B cell (primary cell): Measurements from ENCODE around the gene EML3. TPM values are rescaled to one million over a fixed set of nuclear protein-coding genes. Genes with fewer than 3 reads are reported as not detected.

Experiments
- ATAC-seq: fragments of 200-7000 bp; cut with Tn5 transposase; one replicate; pipeline ENCODE4 v1.10.0; 2021; ENCODE audit warnings: low read depth, mild to moderate bottlenecking, moderate number of reproducible peaks, moderate library complexity
- CTCF ChIA-PET: fragments of 350-600 bp; sonication (Branson Sonifier 250); formaldehyde crosslinking; loops from one replicate; lab custom pipeline; 2021; ENCODE audit warnings: antibody characterized with exemption, inconsistent platforms; lab: Charles Lee
- POLR2A ChIA-PET: fragments of 350-600 bp; sonication (Branson Sonifier 250); formaldehyde crosslinking; loops from one replicate; lab custom pipeline; 2021; ENCODE audit warnings: antibody characterized with exemption; lab: Charles Lee
- DNase-seq: peaks from one replicate; pipeline ENCODE4 v3.0.0; 2013
- H2AFZ ChIP-seq: 2 replicates; pipeline ENCODE4 v1.6.1; 2012; ENCODE audit warnings: mild to moderate bottlenecking, low read depth, low read length; ENCODE audit not compliant: insufficient read depth, poor library complexity, severe bottlenecking
- H3K27ac ChIP-seq, 2 donors: 1 replicate in 1 of 2; 2 replicates in 1 of 2; pipeline ENCODE4 v1.5.1; 2012 to 2013; ENCODE audit warnings: low read length in 2 of 2, mild to moderate bottlenecking in 2 of 2, moderate library complexity in 1 of 2
- H3K27me3 ChIP-seq, 4 experiments: fragments of 200-600 bp in 1 of 4; sonication (generic) in 1 of 4; replicated peaks in 1 of 4; 1 replicate in 2 of 4; 2 replicates in 2 of 4; pipeline versions ENCODE4 v1.6.1 to v1.7.0; 2013 to 2016; ENCODE audit warnings: low read length in 3 of 4, mild to moderate bottlenecking in 2 of 4, mixed read lengths in 1 of 4, moderate library complexity in 1 of 4; ENCODE audit not compliant: insufficient read depth in 4 of 4, control insufficient read depth in 3 of 4; ENCODE audit errors: control extremely low read depth in 1 of 4
- H3K36me3 ChIP-seq, 2 experiments: replicated peaks in 1 of 2; 1 replicate in 1 of 2; 2 replicates in 1 of 2; pipeline versions ENCODE4 v1.6.1 to v1.7.1; 2013; ENCODE audit warnings: low read length in 1 of 2; ENCODE audit not compliant: insufficient read depth in 2 of 2, control insufficient read depth in 1 of 2; ENCODE audit errors: control extremely low read depth in 1 of 2, extremely low read depth in 1 of 2
- H3K4me1 ChIP-seq, 2 donors: fragments of 200-600 bp in 1 of 2; sonication (generic) in 1 of 2; 1 replicate in 1 of 2; 2 replicates in 1 of 2; pipeline versions ENCODE4 v1.5.1 to v1.6.1; 2013 to 2017; ENCODE audit warnings: low read length in 2 of 2; ENCODE audit not compliant: control insufficient read depth in 2 of 2, insufficient read depth in 2 of 2
- H3K4me2 ChIP-seq: replicated peaks from 2 replicates; pipeline ENCODE3; 2012; ENCODE audit warnings: mild to moderate bottlenecking, low read depth, low read length; ENCODE audit not compliant: poor library complexity, severe bottlenecking
- H3K4me3 ChIP-seq, 5 experiments: fragments of 200-600 bp in 1 of 5; sonication (generic) in 1 of 5; 1 replicate in 3 of 5; 2 replicates in 2 of 5; pipeline versions ENCODE4 v1.5.1 to v1.7.0; 2011 to 2016; ENCODE audit warnings: low read length in 4 of 5, mild to moderate bottlenecking in 4 of 5, low read depth in 2 of 5, control low read depth in 1 of 5, moderate library complexity in 1 of 5; ENCODE audit not compliant: insufficient read depth in 1 of 5; ENCODE audit errors: control extremely low read depth in 1 of 5, extremely low read depth in 1 of 5
- H3K79me2 ChIP-seq: fragments of 200-600 bp; sonication (generic); one replicate; pipeline ENCODE4 v1.6.0; 2016; ENCODE audit warnings: low read length; ENCODE audit not compliant: control insufficient read depth, insufficient read depth
- H3K9ac ChIP-seq: fragments of 200-600 bp; sonication (generic); 2 replicates; pipeline ENCODE4 v1.6.1; 2017; ENCODE audit warnings: mild to moderate bottlenecking, low read length, moderate library complexity
- H3K9me3 ChIP-seq, 3 donors: one replicate each; pipeline versions ENCODE4 v1.6.1 to v1.7.1; 2013; ENCODE audit warnings: low read length in 2 of 3; ENCODE audit not compliant: control insufficient read depth in 2 of 3, insufficient read depth in 1 of 3; ENCODE audit errors: control extremely low read depth in 1 of 3
- H4K20me1 ChIP-seq: 2 replicates; pipeline ENCODE4 v1.6.0; 2012; ENCODE audit warnings: mild to moderate bottlenecking, low read length; ENCODE audit not compliant: insufficient read depth, control insufficient read depth, poor library complexity, severe bottlenecking
- H3K27ac Mint-ChIP-seq: one replicate; pipeline ENCODE4 v1.8.0; 2021; ENCODE audit warnings: mixed read lengths
- H3K27me3 Mint-ChIP-seq: one replicate; pipeline ENCODE4 v1.8.0; 2021; ENCODE audit warnings: mixed read lengths
- H3K4me1 Mint-ChIP-seq: one replicate; pipeline ENCODE4 v1.8.0; 2021; ENCODE audit warnings: mixed read lengths
- H3K4me3 Mint-ChIP-seq: one replicate; pipeline ENCODE4 v1.8.0; 2021; ENCODE audit warnings: mixed read lengths
- H3K9me3 Mint-ChIP-seq: one replicate; pipeline ENCODE4 v1.8.0; 2022; ENCODE audit warnings: mixed read lengths; ENCODE audit not compliant: insufficient read depth
- CTCF ChIP-seq: fragments of 200-600 bp; IDR thresholded peaks from one replicate; pipeline ENCODE4 v1.8.0; 2022; ENCODE audit warnings: antibody characterized with exemption, mild to moderate bottlenecking
- EZH2 ChIP-seq: IDR thresholded peaks from 2 replicates; pipeline ENCODE4 v1.6.1; 2012; ENCODE audit warnings: borderline replicate concordance, low read depth, mild to moderate bottlenecking, moderate library complexity, low read length; ENCODE audit not compliant: insufficient read depth, poor library complexity, severe bottlenecking
- WGBS: methylation state at CpG from one replicate; pipeline ENCODE4 v1.1.5; 2013; ENCODE audit warnings: missing lambda C conversion rate; ENCODE audit not compliant: insufficient coverage; 5-methylcytosine and 5-hydroxymethylcytosine counted together
- intact Hi-C: fragments of 100-400 bp; cut with micrococcal nuclease; formaldehyde crosslinking; loops from one replicate; pipeline ENCODE4 v1.10.0; 2022
- polyA plus RNA-seq: library from polyadenylated mRNA; depleted of rRNA; stranded (reverse); fragments of >200 nt; gene quantifications from 2 replicates; pipeline ENCODE4 v1.2.3, GENCODE V29; 2012
- total RNA-seq, 2 donors: library from RNA; stranded (reverse); fragments of 120-200 nt in 1 of 2; gene quantifications; 1 replicate in 1 of 2; 2 replicates in 1 of 2; pipeline versions ENCODE4 v1.2.3 to v1.2.4, GENCODE V29; 2013 to 2022

The EML3 gene
- total and polyA plus RNA-seq, 2 donors (not counting 1 experiment from before 2014, with no cell fraction given), result 127 to 128 TPM

- Histone ChIP-seq H3K79me2 (peaks cover 15% of the 10 kb centered on the region), H3K4me1 (peaks cover 11 to 14% of the 10 kb centered on the region in 2 donors), H3K9me3 (no peaks in the 10 kb centered on the region), H3K27me3 (no peaks in the 10 kb centered on the region), H4K20me1 (no peaks in the 10 kb centered on the region), H3K4me3 (no peak overlapping the region), H3K9ac (no peak overlapping the region), H2AFZ (no peak overlapping the region), H3K36me3 (peaks cover 0 to 2% of the 10 kb centered on the region in 2 experiments), H3K27ac (no peak overlapping the region), H3K4me2 (no peak overlapping the region)
- no peak overlapping the region for H3K27ac Mint-ChIP-seq
- no peaks in the 10 kb centered on the region for H3K27me3 Mint-ChIP-seq
- intact Hi-C loops, result no loop called here
- H3K9me3 Mint-ChIP-seq, result no peaks in the 10 kb centered on the region
- WGBS, result 80% methylated on average over 1 of the region's 5 CpGs
- ATAC-seq (no peak), DNase-seq (no peak)
- ChIA-PET CTCF (interaction anchor here (0.5 to 1.1 kb wide), 4 partner anchors 65 to 229 kb away, joined by 3 to 4 read pairs (median 3); partner anchors contain the start of gene TUT1), POLR2A (interaction anchor here (0.5 to 1.4 kb wide), 4 partner anchors 9 to 134 kb away, joined by 3 to 6 read pairs (median 4); partner anchors contain the start of genes C11orf98 and CSKMT)
- H3K4me1 Mint-ChIP-seq, result peaks cover 16% of the 10 kb centered on the region
- H3K4me3 Mint-ChIP-seq, result no peak overlapping the region
- no peak for TF ChIP-seq CTCF
- no peak for TF ChIP-seq EZH2
Observed at GRCh38 chr11:62656796-62657429, 44.3 kb upstream of the EML3 start.

- peak overlapping the region; percentile 70 for H3K4me3 Mint-ChIP-seq
- H3K4me1 Mint-ChIP-seq, result peaks cover 22% of the 10 kb centered on the region
- 82% methylated on average over 5 of the region's 11 CpGs for WGBS
- ChIA-PET CTCF (interaction anchor here (0.7 to 2.5 kb wide), 3 partner anchors 11 to 55 kb away, joined by 3 to 13 read pairs (median 4); partner anchors contain the start of genes C11orf98 and CSKMT), POLR2A (interaction anchor here (0.6 to 4.6 kb wide), 4 partner anchors 10 to 1323 kb away, joined by 3 to 62 read pairs (median 6); partner anchors contain the start of genes C11orf98 and CSKMT)
- Histone ChIP-seq H3K9me3 (no peaks in the 10 kb centered on the region), H3K36me3 (peaks cover 0 to 6% of the 10 kb centered on the region in 2 experiments), H3K9ac (no peak overlapping the region), H3K4me3 (no peak overlapping the region), H3K27ac (no peak overlapping the region), H3K27me3 (no peaks in the 10 kb centered on the region), H4K20me1 (no peaks in the 10 kb centered on the region), H3K4me2 (no peak overlapping the region), H3K79me2 (peaks cover 22% of the 10 kb centered on the region), H2AFZ (peak overlapping the region; percentile 65), H3K4me1 (peaks cover 14 to 18% of the 10 kb centered on the region in 2 donors)
- intact Hi-C loops, result no loop called here
- H3K9me3 Mint-ChIP-seq, result no peaks in the 10 kb centered on the region
- DNase-seq (no peak), ATAC-seq (no peak)
- TF ChIP-seq EZH2 (no peak), CTCF (no peak)
- peak overlapping the region; percentile 76 for H3K27ac Mint-ChIP-seq
- no peaks in the 10 kb centered on the region for H3K27me3 Mint-ChIP-seq
Observed at GRCh38 chr11:62654297-62654696, 41.7 kb upstream of the EML3 start.
